Nephron (organoid): ENCODE results near the gene AMFR.

Experiments used
- H3K27ac Mint-ChIP-seq, 3 experiments: 2 replicates each; pipeline ENCODE4 v1.8.0; 2020; ENCODE audit warnings: mixed read lengths in 3 of 3, mild to moderate bottlenecking in 2 of 3, moderate library complexity in 1 of 3
- H3K27me3 Mint-ChIP-seq: 2 replicates; pipeline ENCODE4 v1.8.0; 2021; ENCODE audit warnings: low read depth, mild to moderate bottlenecking, moderate library complexity, mixed read lengths
- H3K36me3 Mint-ChIP-seq: 2 replicates; pipeline ENCODE4 v1.8.0; 2020; ENCODE audit warnings: low read depth, mixed read lengths
- H3K4me1 Mint-ChIP-seq: 2 replicates; pipeline ENCODE4 v1.8.0; 2020; ENCODE audit warnings: mixed read lengths
- H3K4me3 Mint-ChIP-seq, 3 experiments: 2 replicates each; pipeline ENCODE4 v1.8.0; 2020; ENCODE audit warnings: mild to moderate bottlenecking in 3 of 3, mixed read lengths in 3 of 3, moderate library complexity in 2 of 3
- H3K9me3 Mint-ChIP-seq: 2 replicates; pipeline ENCODE4 v1.8.0; 2020; ENCODE audit warnings: mixed read lengths
- TF ChIP-seq, protein P1 (sequence below), 3 experiments: fragments of 200-600 bp; sonication (generic); IDR thresholded peaks; one replicate each; pipeline ENCODE4 v1.5.0; 2021; ENCODE audit warnings: antibody characterized with exemption in 3 of 3; ENCODE audit not compliant: unreplicated experiment in 3 of 3

The AMFR gene

DNA sequence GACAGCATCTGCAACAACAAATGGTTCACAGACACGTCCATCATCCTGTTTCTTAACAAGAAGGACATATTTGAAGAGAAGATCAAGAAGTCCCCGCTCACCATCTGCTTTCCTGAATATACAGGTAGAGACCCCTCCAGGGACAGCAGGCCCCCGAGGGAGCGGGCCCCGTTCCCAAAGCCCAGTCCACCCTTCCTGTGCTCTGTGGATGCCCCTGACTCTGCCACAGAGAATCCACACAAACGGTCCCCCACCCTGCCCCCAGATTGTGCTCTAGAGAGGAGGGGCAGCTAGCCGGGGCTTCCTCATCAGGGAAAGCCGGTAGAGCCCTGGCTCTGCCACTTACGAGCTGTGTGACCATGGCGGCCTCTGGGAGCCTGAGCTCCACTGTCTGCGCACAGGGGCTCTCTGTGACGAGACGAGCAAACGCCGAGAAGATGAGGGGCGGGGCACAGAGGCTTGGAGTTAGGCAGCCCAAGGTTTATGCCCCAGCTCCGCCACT is 84.4 kb downstream of the AMFR start:
- Mint-ChIP-seq H3K4me1 (no peaks in the 10 kb centered on the region), H3K9me3 (no peaks in the 10 kb centered on the region), H3K36me3 (no peaks in the 10 kb centered on the region), H3K27me3 (peaks cover 7% of the 10 kb centered on the region), H3K27ac (no peak overlapping the region), H3K4me3 (no peak overlapping the region)
- TF ChIP-seq, protein P1, sequence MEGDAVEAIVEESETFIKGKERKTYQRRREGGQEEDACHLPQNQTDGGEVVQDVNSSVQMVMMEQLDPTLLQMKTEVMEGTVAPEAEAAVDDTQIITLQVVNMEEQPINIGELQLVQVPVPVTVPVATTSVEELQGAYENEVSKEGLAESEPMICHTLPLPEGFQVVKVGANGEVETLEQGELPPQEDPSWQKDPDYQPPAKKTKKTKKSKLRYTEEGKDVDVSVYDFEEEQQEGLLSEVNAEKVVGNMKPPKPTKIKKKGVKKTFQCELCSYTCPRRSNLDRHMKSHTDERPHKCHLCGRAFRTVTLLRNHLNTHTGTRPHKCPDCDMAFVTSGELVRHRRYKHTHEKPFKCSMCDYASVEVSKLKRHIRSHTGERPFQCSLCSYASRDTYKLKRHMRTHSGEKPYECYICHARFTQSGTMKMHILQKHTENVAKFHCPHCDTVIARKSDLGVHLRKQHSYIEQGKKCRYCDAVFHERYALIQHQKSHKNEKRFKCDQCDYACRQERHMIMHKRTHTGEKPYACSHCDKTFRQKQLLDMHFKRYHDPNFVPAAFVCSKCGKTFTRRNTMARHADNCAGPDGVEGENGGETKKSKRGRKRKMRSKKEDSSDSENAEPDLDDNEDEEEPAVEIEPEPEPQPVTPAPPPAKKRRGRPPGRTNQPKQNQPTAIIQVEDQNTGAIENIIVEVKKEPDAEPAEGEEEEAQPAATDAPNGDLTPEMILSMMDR (IDR thresholded peaks at IDR 0.05; ENCODE audit: unreplicated experiment in 3 of 3): no peak

DNA sequence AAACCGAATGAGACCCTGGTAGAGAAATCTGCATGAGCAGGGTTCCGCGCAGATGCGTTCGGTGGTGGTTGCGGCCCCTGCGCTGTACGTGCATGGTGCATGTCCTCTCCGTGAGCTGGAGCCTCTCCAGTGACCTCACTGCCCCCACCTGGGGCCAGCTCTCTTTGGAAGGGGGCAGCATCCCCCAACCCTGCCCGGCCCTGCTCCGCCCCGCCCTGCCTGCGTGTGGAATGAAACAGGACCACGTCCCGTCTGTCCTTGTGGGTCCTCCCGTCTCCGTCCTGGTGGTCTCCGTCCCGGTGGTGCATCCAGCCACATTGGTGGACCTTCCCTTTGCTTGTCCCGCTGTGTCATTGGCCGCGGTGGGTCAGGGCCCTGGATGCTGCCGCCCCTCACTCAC is 84.9 kb downstream of the AMFR start:
- TF ChIP-seq, protein P1 (IDR thresholded peaks at IDR 0.05; ENCODE audit: unreplicated experiment in 3 of 3): no peak
- H3K27ac Mint-ChIP-seq: no peak overlapping the region
- no peaks in the 10 kb centered on the region for H3K36me3 Mint-ChIP-seq
- H3K4me1 Mint-ChIP-seq: no peaks in the 10 kb centered on the region
- no peaks in the 10 kb centered on the region for H3K9me3 Mint-ChIP-seq
- peaks cover 7% of the 10 kb centered on the region for H3K27me3 Mint-ChIP-seq
- H3K4me3 Mint-ChIP-seq: no peak overlapping the region

DNA sequence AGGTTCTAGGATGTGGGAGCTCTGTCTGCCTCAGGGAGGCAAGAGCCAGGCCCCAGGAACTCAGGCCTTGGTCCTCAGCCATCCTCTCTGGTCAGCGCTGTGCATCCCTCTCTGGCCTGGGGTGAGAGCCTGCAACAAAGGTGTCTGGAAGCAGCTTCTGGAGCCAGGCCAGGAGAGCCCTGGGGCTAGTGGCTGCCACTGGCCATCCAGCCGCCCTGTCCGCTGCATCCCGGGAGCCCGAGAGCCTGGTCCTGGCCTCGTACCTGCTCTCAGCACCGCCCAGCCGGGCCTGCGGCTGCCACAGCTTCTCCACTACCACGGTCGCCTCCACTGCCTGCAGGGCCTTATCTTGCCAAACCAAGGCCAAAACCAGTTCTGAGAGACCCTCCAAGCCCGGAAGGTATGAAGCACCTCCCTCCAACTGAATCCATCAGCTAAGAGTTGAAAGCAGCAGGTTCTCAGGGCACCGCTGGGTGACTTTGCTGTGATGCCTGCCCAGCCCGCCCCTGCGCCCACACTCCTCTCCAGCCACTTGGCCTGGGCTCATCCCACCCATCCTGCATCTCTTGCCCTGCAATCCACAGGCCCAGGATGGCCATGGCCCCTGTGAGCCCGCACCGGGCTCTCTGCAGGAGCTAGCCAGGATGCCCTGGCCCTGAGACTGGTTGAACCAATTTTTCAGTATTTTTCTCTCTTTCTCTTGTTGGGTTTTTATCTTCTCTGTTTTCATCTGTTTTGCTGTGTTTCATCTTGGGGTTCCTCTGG is 85.7 kb downstream of the AMFR start:
- H3K4me1 Mint-ChIP-seq: no peaks in the 10 kb centered on the region
- H3K36me3 Mint-ChIP-seq: no peaks in the 10 kb centered on the region
- H3K27ac Mint-ChIP-seq: peak overlapping the region in 1 of 3 experiments; percentile 6
- no peaks in the 10 kb centered on the region for H3K9me3 Mint-ChIP-seq
- H3K27me3 Mint-ChIP-seq: peaks cover 7% of the 10 kb centered on the region
- no peak overlapping the region for H3K4me3 Mint-ChIP-seq
- TF ChIP-seq, protein P1 (IDR thresholded peaks at IDR 0.05; ENCODE audit: unreplicated experiment in 3 of 3): no peak

DNA sequence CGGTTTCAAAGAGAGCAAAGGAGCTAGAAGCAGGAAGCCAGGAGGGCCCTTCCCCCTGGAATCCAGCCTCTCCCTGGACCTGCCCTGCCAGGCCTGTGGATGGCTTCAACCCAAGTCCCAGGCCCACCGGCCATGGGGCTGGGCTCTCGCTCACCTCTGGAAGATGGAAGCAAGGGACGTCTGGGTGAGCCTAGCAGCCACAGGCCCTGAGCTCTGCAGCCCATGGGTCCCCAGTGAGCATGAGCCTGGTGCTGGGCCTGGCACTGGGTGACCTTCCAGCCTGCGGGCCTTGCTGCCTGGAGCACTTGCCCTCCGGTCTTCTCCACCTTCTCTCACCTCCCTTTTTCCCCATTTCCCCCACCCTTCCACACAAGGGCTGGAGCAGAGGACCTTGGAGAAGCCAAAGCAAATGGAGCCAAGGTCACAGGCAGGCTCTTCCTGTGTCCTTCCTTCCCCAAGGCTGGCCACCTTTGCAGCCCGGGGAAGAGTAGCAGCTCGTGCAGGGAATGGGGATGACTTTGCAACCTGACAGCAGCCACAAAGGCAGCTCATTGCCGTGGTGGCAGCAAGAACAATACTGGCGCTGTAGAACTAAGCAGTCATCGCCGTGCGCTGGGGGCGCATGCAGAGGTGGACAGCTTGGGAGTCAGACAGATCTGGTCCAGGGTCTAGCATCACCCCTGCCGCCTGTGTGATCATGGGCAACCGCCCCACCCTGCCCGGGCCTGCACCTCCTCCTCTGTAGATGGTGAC is 86.6 kb downstream of the AMFR start:
- Mint-ChIP-seq H3K4me1 (no peaks in the 10 kb centered on the region), H3K27me3 (peaks cover 7% of the 10 kb centered on the region), H3K9me3 (no peaks in the 10 kb centered on the region), H3K4me3 (no peak overlapping the region), H3K36me3 (no peaks in the 10 kb centered on the region), H3K27ac (no peak overlapping the region)
- TF ChIP-seq, protein P1 (IDR thresholded peaks at IDR 0.05; ENCODE audit: unreplicated experiment in 3 of 3): no peak

DNA sequence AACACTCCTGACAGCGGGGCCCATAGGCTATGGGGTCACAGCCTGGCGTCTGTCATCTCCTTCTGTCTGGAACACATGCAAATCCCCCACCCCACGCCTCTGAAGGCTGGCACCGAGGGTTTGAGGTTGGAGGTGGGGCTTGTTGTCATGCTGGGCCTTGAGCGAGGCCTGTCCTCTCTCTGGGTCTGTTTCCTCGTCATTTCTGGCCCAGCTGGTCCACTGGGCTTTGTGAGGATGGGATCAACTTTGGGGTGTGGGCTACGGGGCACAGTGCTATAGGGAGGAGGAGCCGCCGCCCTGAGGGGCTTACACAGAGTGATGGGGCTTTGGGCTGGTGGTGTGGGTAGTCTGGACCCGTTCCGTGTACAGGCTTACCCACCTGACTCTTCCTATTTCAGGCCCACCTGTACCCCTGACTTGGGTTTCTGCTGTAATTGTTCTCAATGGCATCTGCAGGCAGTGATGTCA is 87.5 kb downstream of the AMFR start:
- peaks cover 11% of the 10 kb centered on the region for H3K27me3 Mint-ChIP-seq
- no peaks in the 10 kb centered on the region for H3K36me3 Mint-ChIP-seq
- TF ChIP-seq, protein P1 (IDR thresholded peaks at IDR 0.05; ENCODE audit: unreplicated experiment in 3 of 3): no peak
- no peak overlapping the region for H3K4me3 Mint-ChIP-seq
- H3K27ac Mint-ChIP-seq: no peak overlapping the region
- H3K4me1 Mint-ChIP-seq: no peaks in the 10 kb centered on the region
- H3K9me3 Mint-ChIP-seq: no peaks in the 10 kb centered on the region
